GM23338 (cell line): ENCODE results near the gene HBS1L. TPM values are rescaled to one million over a fixed set of nuclear protein-coding genes. Genes with fewer than 3 reads are reported as not detected.

ENCODE experiments used
- ATAC-seq: fragments of 200-7000 bp; cut with Tn5 transposase; 3 replicates; pipeline ENCODE4 v1.9.1; 2020
- DNase-seq: peaks from one replicate; pipeline ENCODE4 v3.0.0-alpha.2; 2015; ENCODE audit warnings: low spot score
- H2AFZ ChIP-seq: fragments of 200-600 bp; sonication (generic); 2 replicates; pipeline ENCODE4 v1.8.0; 2016; ENCODE audit warnings: antibody characterized with exemption, mild to moderate bottlenecking, moderate library complexity
- H3F3A ChIP-seq: fragments of 200-600 bp; sonication (generic); replicated peaks from 2 replicates; pipeline ENCODE4 v1.8.0; 2017; ENCODE audit warnings: antibody characterized with exemption, mixed run types, low read depth
- H3K27ac ChIP-seq: fragments of 200-600 bp; sonication (generic); 2 replicates; pipeline ENCODE4 v1.6.1; 2016; ENCODE audit warnings: low read depth
- H3K27me3 ChIP-seq: fragments of 200-600 bp; sonication (generic); 2 replicates; pipeline ENCODE4 v1.8.0; 2016; ENCODE audit warnings: mild to moderate bottlenecking, mixed run types, moderate library complexity; ENCODE audit not compliant: insufficient read depth
- H3K36me3 ChIP-seq: fragments of 200-600 bp; sonication (generic); 2 replicates; pipeline ENCODE4 v1.8.0; 2016; ENCODE audit warnings: mild to moderate bottlenecking; ENCODE audit not compliant: insufficient read depth
- H3K4me1 ChIP-seq: fragments of 200-600 bp; sonication (generic); 2 replicates; pipeline ENCODE4 v1.8.0; 2016; ENCODE audit warnings: mild to moderate bottlenecking, moderate library complexity; ENCODE audit not compliant: insufficient read depth
- H3K4me2 ChIP-seq: fragments of 200-600 bp; sonication (generic); 2 replicates; pipeline ENCODE4 v1.7.1; 2017; ENCODE audit warnings: mixed run types
- H3K4me3 ChIP-seq: fragments of 200-600 bp; sonication (generic); 2 replicates; pipeline ENCODE4 v1.6.1; 2016; ENCODE audit warnings: mixed run types
- H3K79me2 ChIP-seq: fragments of 200-600 bp; sonication (generic); replicated peaks from 2 replicates; pipeline ENCODE4 v1.8.0; 2017; ENCODE audit warnings: mild to moderate bottlenecking; ENCODE audit not compliant: insufficient read depth
- H3K9me2 ChIP-seq: fragments of 200-600 bp; sonication (generic); 2 replicates; pipeline ENCODE4 v1.8.0; 2017; ENCODE audit not compliant: insufficient read depth
- H4K20me1 ChIP-seq: fragments of 200-600 bp; sonication (generic); replicated peaks from 2 replicates; pipeline ENCODE4 v1.8.0; 2017; ENCODE audit warnings: mild to moderate bottlenecking; ENCODE audit not compliant: insufficient read depth
- H3K27ac Mint-ChIP-seq: 2 replicates; pipeline ENCODE4 v1.8.0; 2020; ENCODE audit warnings: inconsistent platforms, mild to moderate bottlenecking, moderate library complexity, mixed read lengths
- H3K27me3 Mint-ChIP-seq: 3 replicates; pipeline ENCODE4 v1.8.0; 2022; ENCODE audit warnings: low read depth, mild to moderate bottlenecking, moderate library complexity, mixed read lengths, inconsistent platforms; ENCODE audit not compliant: insufficient read depth, poor library complexity
- H3K36me3 Mint-ChIP-seq: 3 replicates; pipeline ENCODE4 v1.8.0; 2021; ENCODE audit warnings: low read depth, mild to moderate bottlenecking, inconsistent platforms, moderate library complexity, mixed read lengths
- H3K4me1 Mint-ChIP-seq: 3 replicates; pipeline ENCODE4 v1.8.0; 2020; ENCODE audit warnings: mild to moderate bottlenecking, inconsistent platforms, mixed read lengths
- H3K4me3 Mint-ChIP-seq: 3 replicates; pipeline ENCODE4 v1.8.0; 2021; ENCODE audit warnings: moderate library complexity, mild to moderate bottlenecking, inconsistent platforms, mixed read lengths
- H3K9me3 Mint-ChIP-seq: 3 replicates; pipeline ENCODE4 v1.8.0; 2020; ENCODE audit warnings: moderate library complexity, mild to moderate bottlenecking, inconsistent platforms, mixed read lengths
- CREB1 ChIP-seq: fragments of 250-450 bp; sonication (Bioruptor Pico); IDR thresholded peaks from 2 replicates; pipeline ENCODE4 v1.5.0; 2020; ENCODE audit warnings: low read depth, mild to moderate bottlenecking, moderate library complexity
- ETS1 ChIP-seq: IDR thresholded peaks from 2 replicates; pipeline ENCODE4 v1.6.1; 2016; ENCODE audit warnings: antibody characterized with exemption
- EZH2 ChIP-seq: fragments of 200-600 bp; sonication (generic); IDR thresholded peaks from one replicate; pipeline ENCODE4 v1.8.0; 2017; ENCODE audit warnings: antibody characterized with exemption, mild to moderate bottlenecking, low read depth; ENCODE audit not compliant: unreplicated experiment
- EZH2phosphoT487 ChIP-seq: fragments of 200-600 bp; sonication (generic); IDR thresholded peaks from one replicate; pipeline ENCODE4 v1.8.1; 2018; ENCODE audit warnings: antibody characterized with exemption; ENCODE audit not compliant: unreplicated experiment
- JUNB ChIP-seq: IDR thresholded peaks from one replicate; pipeline ENCODE4 v1.6.1; 2016; ENCODE audit warnings: antibody characterized with exemption; ENCODE audit not compliant: unreplicated experiment
- NANOG ChIP-seq: IDR thresholded peaks from 2 replicates; pipeline ENCODE4 v1.6.1; 2016; ENCODE audit warnings: antibody characterized with exemption, borderline replicate concordance
- POLR2AphosphoS5 ChIP-seq: IDR thresholded peaks from 2 replicates; pipeline ENCODE4 v1.6.1; 2016; ENCODE audit warnings: antibody characterized with exemption, low read depth
- REST ChIP-seq: IDR thresholded peaks from one replicate; pipeline ENCODE4 v1.6.1; 2018; ENCODE audit warnings: antibody characterized with exemption; ENCODE audit not compliant: unreplicated experiment
- STAT1 ChIP-seq: IDR thresholded peaks from one replicate; pipeline ENCODE4 v1.6.1; 2016; ENCODE audit warnings: antibody characterized with exemption; ENCODE audit not compliant: unreplicated experiment
- ZNF114 ChIP-seq: fragments of 250-450 bp; sonication (Bioruptor Pico); IDR thresholded peaks from 2 replicates; pipeline ENCODE4 v1.5.0; 2020; ENCODE audit warnings: mild to moderate bottlenecking, moderate library complexity
- ZNF331 ChIP-seq: fragments of 250-450 bp; sonication (Bioruptor Pico); IDR thresholded peaks from 2 replicates; pipeline ENCODE4 v1.5.0; 2020; ENCODE audit warnings: low read depth, mild to moderate bottlenecking, moderate library complexity
- ZNF462 ChIP-seq: fragments of 250-450 bp; sonication (Bioruptor Pico); IDR thresholded peaks from 2 replicates; pipeline ENCODE4 v1.5.0; 2020; ENCODE audit warnings: mild to moderate bottlenecking, moderate library complexity
- polyA plus RNA-seq: library from polyadenylated mRNA; unstranded; fragments of >200 nt; fragmentation: Nextera tagmentation; extraction: Ambion mirVana; gene quantifications from 2 replicates; pipeline ENCODE4 v1.2.1, GENCODE V29; 2016
- total RNA-seq: library from RNA; depleted of rRNA; stranded (reverse); fragments of >200 nt; shearing (Covaris generic); gene quantifications from 2 replicates; pipeline ENCODE4 v1.2.3, GENCODE V29; 2014

Gene HBS1L
- total and polyA plus RNA-seq, 2 experiments from 2014 or later = 59.9 to 94.1 TPM

GRCh38 chr6:134962421-134962820 is 92.2 kb downstream of the HBS1L start:
- Histone ChIP-seq H3F3A (no peaks in the 10 kb centered on the region), H3K79me2 (no peaks in the 10 kb centered on the region), H4K20me1 (no peaks in the 10 kb centered on the region), H3K36me3 (peaks cover 13% of the 10 kb centered on the region; the same call in 1 of the 2 replicates), H3K27me3 (no peaks in the 10 kb centered on the region), H3K4me1 (no peaks in the 10 kb centered on the region), H3K9me2 (no peaks in the 10 kb centered on the region), H2AFZ (no peak overlapping the region), H3K4me2 (no peak overlapping the region), H3K27ac (no peak overlapping the region), H3K4me3 (no peak overlapping the region)
- Mint-ChIP-seq H3K4me3 (no peak overlapping the region), H3K27ac (no peak overlapping the region), H3K36me3 (peaks cover 17% of the 10 kb centered on the region; the same call in 2 of the 3 replicates), H3K9me3 (no peaks in the 10 kb centered on the region), H3K27me3 (peaks cover 9% of the 10 kb centered on the region), H3K4me1 (no peaks in the 10 kb centered on the region)
- TF ChIP-seq ZNF331 (CRISPR knock-in tag) (no peak), STAT1 (no peak), EZH2phosphoT487 (no peak)
- ATAC-seq (no peak), DNase-seq (no peak)

- no peaks in the 10 kb centered on the region for H3K4me1 Mint-ChIP-seq
- H3K27ac ChIP-seq = no peak overlapping the region
- no peak overlapping the region for H3K27ac Mint-ChIP-seq
- no peaks in the 10 kb centered on the region for H3K27me3 ChIP-seq
- peaks cover 17% of the 10 kb centered on the region; the same call in 2 of the 3 replicates for H3K36me3 Mint-ChIP-seq
- H3K4me3 Mint-ChIP-seq = no peak overlapping the region
- no peak for ATAC-seq
- H3F3A ChIP-seq = no peaks in the 10 kb centered on the region
- peaks cover 9% of the 10 kb centered on the region for H3K27me3 Mint-ChIP-seq
- H3K4me2 ChIP-seq = no peak overlapping the region
- no peak for DNase-seq
- H3K4me3 ChIP-seq = no peak overlapping the region
- no peaks in the 10 kb centered on the region for H4K20me1 ChIP-seq
- no peaks in the 10 kb centered on the region for H3K9me2 ChIP-seq
- no peaks in the 10 kb centered on the region for H3K9me3 Mint-ChIP-seq
- no peak overlapping the region for H2AFZ ChIP-seq
- peaks cover 13% of the 10 kb centered on the region; the same call in 1 of the 2 replicates for H3K36me3 ChIP-seq
- H3K4me1 ChIP-seq = no peaks in the 10 kb centered on the region
- H3K79me2 ChIP-seq = no peaks in the 10 kb centered on the region
- TF ChIP-seq STAT1 (no peak), REST (no peak), POLR2AphosphoS5 (no peak), ETS1 (no peak), EZH2 (no peak), ZNF114 (CRISPR knock-in tag) (no peak), ZNF331 (CRISPR knock-in tag) (no peak), JUNB (no peak), ZNF462 (CRISPR knock-in tag) (no peak), NANOG (no peak), CREB1 (CRISPR knock-in tag) (no peak), EZH2phosphoT487 (no peak)
Measured at GRCh38 chr6:134961366-134961765, 93.3 kb downstream of the HBS1L start.
